A549 treated with Hydrocortisone at 1 μM for 4 hours (cell line): ENCODE data around the gene PXYLP1. TPM values are rescaled to one million over a fixed set of nuclear protein-coding genes. Genes with fewer than 3 reads are reported as not detected.

Experiments
- total RNA-seq: library from RNA; stranded (reverse); fragments of 200-300 nt; extraction: Qiagen RNA extraction; gene quantifications from 5 replicates; pipeline ENCODE4 v1.2.3, GENCODE V29; 2022

Gene PXYLP1, protein sequence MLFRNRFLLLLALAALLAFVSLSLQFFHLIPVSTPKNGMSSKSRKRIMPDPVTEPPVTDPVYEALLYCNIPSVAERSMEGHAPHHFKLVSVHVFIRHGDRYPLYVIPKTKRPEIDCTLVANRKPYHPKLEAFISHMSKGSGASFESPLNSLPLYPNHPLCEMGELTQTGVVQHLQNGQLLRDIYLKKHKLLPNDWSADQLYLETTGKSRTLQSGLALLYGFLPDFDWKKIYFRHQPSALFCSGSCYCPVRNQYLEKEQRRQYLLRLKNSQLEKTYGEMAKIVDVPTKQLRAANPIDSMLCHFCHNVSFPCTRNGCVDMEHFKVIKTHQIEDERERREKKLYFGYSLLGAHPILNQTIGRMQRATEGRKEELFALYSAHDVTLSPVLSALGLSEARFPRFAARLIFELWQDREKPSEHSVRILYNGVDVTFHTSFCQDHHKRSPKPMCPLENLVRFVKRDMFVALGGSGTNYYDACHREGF
- 12.0 to 17.0 TPM (median 14.9 TPM) in 5 replicates for total RNA-seq

GRCh38 chr3:141231101-141231951 lies at the start of gene PXYLP1:
Gene PXYLP1, plus strand, starts transcription at chr3:141231825. Its CDS starts 28,351 bp downstream, at chr3:141260176.

Other genes starting within 250 kb of the PXYLP1 start
- gene SPSB4, start 180.5 kb upstream of the PXYLP1 start, total RNA-seq: 0.14 to 0.23 TPM (median 0.18 TPM) in 5 replicates
- 60.4 to 113 TPM (median 86.2 TPM) in 5 replicates for gene ZBTB38, start 136.7 kb downstream of the PXYLP1 start, total RNA-seq